HG03280 (cell line): ENCODE data around the gene ITPKB.
"Not testable (repeated sequence)": the region's sequence is repeated elsewhere in the genome, so short reads cannot be mapped to it uniquely, and the experiment has no call there.

ENCODE experiments used
- ATAC-seq: cut with Tn5 transposase; IDR thresholded peaks from one replicate; pipeline ENCODE4 v1.9.1; 2021; ENCODE audit warnings: mild to moderate bottlenecking, moderate library complexity; ENCODE audit not compliant: unreplicated experiment

ITPKB gene

GRCh38 chr1:226738995-226739695, at the start of gene ITPKB:
Gene ITPKB, minus strand, starts transcription at chr1:226739282. Its CDS starts 1,824 bp downstream, at chr1:226737458.
- ATAC-seq: no peak

- ATAC-seq: no peak
Observed at GRCh38 chr1:226787638-226788037, 48.6 kb upstream of the ITPKB start.

GRCh38 chr1:226787071-226787470, 48.0 kb upstream of the ITPKB start:
- ATAC-seq: no peak

GRCh38 chr1:226786550-226786949, 47.5 kb upstream of the ITPKB start:
- no peak for ATAC-seq

GRCh38 chr1:226785805-226786204, 46.7 kb upstream of the ITPKB start:
- ATAC-seq: no peak

- no peak for ATAC-seq
Observed at GRCh38 chr1:226784081-226785049, 45.3 kb upstream of the ITPKB start.

- ATAC-seq: no peak
Observed at GRCh38 chr1:226782845-226783601, 43.9 kb upstream of the ITPKB start.

- no peak for ATAC-seq
Observed at GRCh38 chr1:226781937-226782609, 43.0 kb upstream of the ITPKB start.

GRCh38 chr1:226779561-226779960, 40.5 kb upstream of the ITPKB start:
- ATAC-seq: no peak

DNA sequence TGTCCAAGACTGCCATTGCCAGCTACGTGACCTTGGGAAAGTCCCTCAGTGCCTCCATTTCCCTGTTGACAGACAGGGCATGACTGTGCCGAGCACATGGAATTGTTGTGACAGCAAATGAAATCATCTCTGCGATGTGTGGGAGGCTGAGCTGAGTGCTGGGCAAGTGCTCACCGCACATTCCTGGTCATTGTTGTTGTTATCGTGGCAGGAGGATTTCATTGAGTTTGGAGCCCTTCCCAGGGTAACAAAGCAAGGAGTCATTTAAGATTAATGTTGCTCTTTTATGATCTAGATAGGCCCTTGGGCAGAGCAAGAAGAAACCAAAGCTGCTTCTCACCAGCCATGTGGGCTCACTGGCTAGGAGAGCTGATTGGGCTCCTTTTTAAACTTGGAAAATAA, 39.6 kb upstream of the ITPKB start:
- no peak for ATAC-seq

DNA sequence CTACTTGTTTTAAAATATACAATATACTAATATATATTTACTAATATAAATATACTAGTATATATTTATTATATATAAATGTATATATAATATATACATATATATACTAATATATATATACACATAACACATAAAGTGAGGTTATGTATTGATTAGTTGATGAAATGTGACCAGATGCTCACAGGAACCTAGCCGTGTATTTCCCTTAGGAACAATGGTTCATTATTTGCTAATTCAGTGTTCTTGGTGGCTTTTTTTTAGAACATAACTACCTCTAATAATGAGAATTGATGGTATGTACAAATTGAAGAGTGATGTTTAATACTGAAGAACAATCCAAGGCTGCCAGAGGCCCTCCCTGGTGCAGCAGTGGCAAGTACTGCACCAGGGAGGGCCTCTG, 37.9 kb upstream of the ITPKB start:
- ATAC-seq: no peak

DNA sequence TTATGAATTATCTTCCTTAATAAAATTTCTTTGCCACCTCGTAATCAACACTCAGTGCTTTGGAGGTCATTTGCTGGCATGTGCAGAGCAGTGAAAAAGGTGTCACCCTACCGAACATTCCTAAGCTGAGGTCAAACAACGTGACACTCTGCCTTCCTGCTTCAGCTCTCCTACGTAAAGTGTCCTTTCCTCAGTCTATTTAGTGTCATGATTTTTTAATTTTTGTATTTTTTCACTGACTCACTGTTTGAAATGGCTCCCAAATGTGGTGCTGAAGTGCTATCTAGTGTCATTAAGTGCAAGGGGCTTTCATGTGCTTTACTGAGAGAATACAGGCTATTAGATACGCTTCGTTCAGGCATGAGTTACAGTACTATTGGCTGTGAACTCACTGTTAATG, 37.0 kb upstream of the ITPKB start:
- no peak for ATAC-seq

- ATAC-seq: peak; percentile 77
Observed at GRCh38 chr1:226772446-226773139, 33.5 kb upstream of the ITPKB start.

DNA sequence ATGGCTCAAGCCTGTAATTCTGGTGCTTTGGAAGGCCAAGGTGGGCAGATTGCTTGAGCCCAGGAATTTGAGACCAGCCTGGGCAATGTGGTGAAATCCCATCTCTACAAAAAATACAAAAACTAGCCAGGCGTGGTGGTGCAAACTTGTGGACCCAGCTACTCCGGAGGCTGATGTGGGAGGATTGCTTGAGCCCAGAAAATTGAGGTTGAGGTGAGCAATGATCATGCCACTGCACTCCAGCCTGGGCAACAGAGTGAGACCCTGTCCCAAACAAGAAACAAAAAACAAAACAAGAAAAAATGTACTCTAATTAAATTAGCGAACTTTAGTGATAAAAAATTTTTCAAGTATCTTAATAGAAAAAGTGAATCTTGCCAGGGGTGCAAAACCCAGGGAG, 28.1 kb upstream of the ITPKB start:
- not testable (repeated sequence) for ATAC-seq

DNA sequence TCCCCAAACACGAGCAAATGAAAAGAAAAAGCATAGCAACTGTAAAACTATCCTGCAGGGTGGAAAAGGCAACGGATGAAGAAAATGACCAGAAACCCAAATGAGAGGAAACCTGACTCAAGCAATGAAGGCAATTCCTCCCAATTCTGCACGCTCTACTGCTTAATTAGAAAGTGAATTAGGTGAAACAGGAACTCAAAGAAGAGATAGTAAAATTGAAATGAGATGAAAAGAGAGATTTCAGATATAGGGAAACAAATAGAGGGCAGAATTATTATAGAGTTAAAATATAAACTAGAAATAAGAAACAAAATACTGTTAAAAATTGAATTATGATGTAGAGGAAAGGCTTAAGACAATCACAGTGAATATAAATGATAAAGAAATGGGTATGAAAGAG, 27.5 kb upstream of the ITPKB start:
- no peak for ATAC-seq

DNA sequence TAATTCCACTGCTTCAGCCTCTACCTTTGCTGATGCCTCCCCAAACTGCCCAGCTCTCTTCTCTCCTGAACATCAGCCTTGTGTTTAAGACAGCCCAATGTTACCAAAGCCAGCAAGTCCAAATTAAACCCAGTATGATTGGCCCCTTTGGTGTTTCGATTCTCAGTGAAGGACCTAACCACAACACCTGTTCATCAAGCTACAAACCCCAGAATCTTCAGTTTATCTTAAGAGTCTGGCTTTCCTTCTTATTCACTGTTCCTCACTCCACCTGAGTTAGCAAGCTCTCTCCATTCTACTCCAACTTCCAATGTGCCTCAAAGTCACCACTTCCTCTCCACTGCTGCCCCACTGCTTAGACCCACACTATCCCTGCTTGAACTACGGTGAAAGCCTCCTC, 25.5 kb upstream of the ITPKB start:
- peak; percentile 78 for ATAC-seq

DNA sequence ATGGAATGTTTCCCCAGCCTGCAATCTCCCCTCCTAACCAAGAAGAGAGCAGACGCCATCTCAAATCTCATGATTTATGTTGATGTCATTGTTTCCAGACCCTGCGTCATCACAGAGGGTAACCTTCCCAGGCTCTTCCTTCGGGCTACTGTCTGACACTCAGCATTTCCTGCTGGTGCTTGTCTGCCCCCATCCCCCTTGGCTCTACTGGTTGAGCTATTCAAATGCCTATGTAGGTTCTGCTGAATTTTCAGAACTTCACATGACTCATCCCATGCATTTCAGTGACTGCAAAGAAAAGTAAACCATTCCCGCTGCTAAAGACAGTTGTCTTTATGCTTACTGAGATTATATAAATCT, 24.8 kb upstream of the ITPKB start:
- no peak for ATAC-seq

- no peak for ATAC-seq
Observed at GRCh38 chr1:226762988-226763904, 24.2 kb upstream of the ITPKB start.

DNA sequence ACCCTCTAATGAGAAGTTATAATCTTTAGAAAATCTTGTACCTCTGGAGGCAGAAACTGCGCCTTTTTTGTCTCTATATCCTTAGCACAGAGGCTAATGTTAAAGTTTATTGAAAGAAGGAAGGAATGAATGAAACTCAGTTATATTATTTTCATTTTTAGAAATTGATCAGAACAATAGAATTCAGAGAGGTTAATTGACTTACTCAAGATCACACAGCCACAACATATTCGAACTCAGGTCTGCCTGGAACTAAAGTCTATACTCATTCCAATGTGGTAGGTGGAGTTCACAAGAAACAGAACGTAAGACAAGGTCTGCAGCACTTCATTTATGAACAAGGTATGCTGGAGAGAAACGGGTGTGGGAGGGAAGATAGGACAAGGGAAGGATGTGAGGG, 23.0 kb upstream of the ITPKB start:
- ATAC-seq: no peak
